Ramos (cell line): ENCODE data around the gene NYAP2.

Experiments
- in situ Hi-C: fragments of 300-500 bp; cut with MboI; formaldehyde crosslinking; loops from one replicate; pipeline ENCODE4 v1.14.3; 2022; ENCODE audit warnings: low sequenced_read_pairs; ENCODE audit not compliant: unreplicated experiment

The NYAP2 gene

GRCh38 chr2:225399504-225399903 is at the start of gene NYAP2:
Gene NYAP2, plus strand, starts transcription at chr2:225399710. Its CDS starts 9,171 bp downstream, at chr2:225408881.
- in situ Hi-C loops = no loop called here

GRCh38 chr2:225353579-225354085 is 45.9 kb upstream of the NYAP2 start:
- in situ Hi-C loops = no loop called here

- in situ Hi-C loops = no loop called here
Measured at GRCh38 chr2:225354281-225354774, 45.2 kb upstream of the NYAP2 start.

GRCh38 chr2:225355788-225356187 is 43.7 kb upstream of the NYAP2 start:
- in situ Hi-C loops = no loop called here

GRCh38 chr2:225366731-225367130 is 32.8 kb upstream of the NYAP2 start:
- in situ Hi-C loops = no loop called here

- in situ Hi-C loops = no loop called here
Measured at GRCh38 chr2:225367482-225367881, 32.0 kb upstream of the NYAP2 start.

- in situ Hi-C loops = no loop called here
Measured at GRCh38 chr2:225378984-225379383, 20.5 kb upstream of the NYAP2 start.

- in situ Hi-C loops = no loop called here
Measured at GRCh38 chr2:225379856-225380255, 19.7 kb upstream of the NYAP2 start.

- in situ Hi-C loops = no loop called here
Measured at GRCh38 chr2:225381609-225382008, 17.9 kb upstream of the NYAP2 start.

GRCh38 chr2:225398372-225398771 is 1.1 kb upstream of the NYAP2 start:
- in situ Hi-C loops = no loop called here

GRCh38 chr2:225400060-225400511 is 576 bp downstream of the NYAP2 start:
- in situ Hi-C loops = no loop called here

- in situ Hi-C loops = no loop called here
Measured at GRCh38 chr2:225400546-225401400, 1.3 kb downstream of the NYAP2 start.

- in situ Hi-C loops = no loop called here
Measured at GRCh38 chr2:225402210-225402776, 2.8 kb downstream of the NYAP2 start.

GRCh38 chr2:225411452-225411851 is 11.9 kb downstream of the NYAP2 start:
- in situ Hi-C loops = no loop called here

- in situ Hi-C loops = no loop called here
Measured at GRCh38 chr2:225413786-225414185, 14.3 kb downstream of the NYAP2 start.

- in situ Hi-C loops = no loop called here
Measured at GRCh38 chr2:225414902-225415301, 15.4 kb downstream of the NYAP2 start.

- in situ Hi-C loops = no loop called here
Measured at GRCh38 chr2:225415341-225415740, 15.8 kb downstream of the NYAP2 start.

GRCh38 chr2:225415792-225416191 is 16.3 kb downstream of the NYAP2 start:
- in situ Hi-C loops = no loop called here

GRCh38 chr2:225416616-225417367 is 17.3 kb downstream of the NYAP2 start:
- in situ Hi-C loops = no loop called here

GRCh38 chr2:225419033-225419432 is 19.5 kb downstream of the NYAP2 start:
- in situ Hi-C loops = no loop called here

GRCh38 chr2:225422145-225422544 is 22.6 kb downstream of the NYAP2 start:
- in situ Hi-C loops = no loop called here
